IMR-90 (cell line): ENCODE results near the gene APEX1.

ENCODE experiments used
- CEBPB ChIP-seq: IDR thresholded peaks from 2 replicates; pipeline ENCODE4 v1.6.1; 2012; ENCODE audit warnings: low read depth, low read length, improper control_type of control experiment
- MAFK ChIP-seq: IDR thresholded peaks from 2 replicates; pipeline ENCODE4 v1.6.1; 2012; ENCODE audit warnings: low read depth, low read length, improper control_type of control experiment
- MAZ ChIP-seq: IDR thresholded peaks from 2 replicates; pipeline ENCODE4 v1.6.1; 2012; ENCODE audit warnings: low read depth, mild to moderate bottlenecking, low read length, improper control_type of control experiment, moderate library complexity, borderline replicate concordance
- MXI1 ChIP-seq: IDR thresholded peaks from 2 replicates; pipeline ENCODE4 v1.6.1; 2012; ENCODE audit warnings: low read depth, mild to moderate bottlenecking, low read length, moderate library complexity, borderline replicate concordance
- NFE2L2 ChIP-seq: fragments of 150-350 bp; IDR thresholded peaks from 2 replicates; pipeline ENCODE4 v1.6.1; 2016; ENCODE audit warnings: low read depth, mild to moderate bottlenecking, low read length
- POLR2A ChIP-seq: IDR thresholded peaks from 2 replicates; pipeline ENCODE4 v1.6.1; 2012; ENCODE audit warnings: mild to moderate bottlenecking, low read depth, low read length
- RAD21 ChIP-seq: IDR thresholded peaks from 2 replicates; pipeline ENCODE4 v1.6.1; 2012; ENCODE audit warnings: low read length, improper control_type of control experiment
- RCOR1 ChIP-seq: IDR thresholded peaks from 2 replicates; pipeline ENCODE4 v1.6.1; 2012; ENCODE audit warnings: mild to moderate bottlenecking, low read length, improper control_type of control experiment; ENCODE audit not compliant: insufficient replicate concordance
- RFX5 ChIP-seq: IDR thresholded peaks from 2 replicates; pipeline ENCODE4 v1.8.0; 2012; ENCODE audit warnings: low read depth, mild to moderate bottlenecking, low read length, moderate library complexity
- SMC3 ChIP-seq: fragments of 150-350 bp; IDR thresholded peaks from 2 replicates; pipeline ENCODE4 v1.6.1; 2016; ENCODE audit warnings: low read depth, mild to moderate bottlenecking, antibody characterized with exemption, low read length, moderate library complexity
- TF ChIP-seq, protein P1 (sequence below): conservative IDR thresholded peaks from 2 replicates; pipeline ENCODE4 v1.5.1; 2012; ENCODE audit warnings: mild to moderate bottlenecking, low read depth, low read length, improper control_type of control experiment
- TF ChIP-seq, protein P2 (sequence below): fragments of 150-350 bp; IDR thresholded peaks from 2 replicates; pipeline ENCODE4 v1.6.1; 2017; ENCODE audit warnings: mild to moderate bottlenecking, antibody characterized with exemption, low read length, low read depth
- TF ChIP-seq, protein P3 (sequence below): fragments of 150-350 bp; IDR thresholded peaks from 2 replicates; pipeline ENCODE4 v1.6.1; 2016; ENCODE audit warnings: low read depth, mild to moderate bottlenecking, low read length, moderate library complexity, borderline replicate concordance

DNA sequence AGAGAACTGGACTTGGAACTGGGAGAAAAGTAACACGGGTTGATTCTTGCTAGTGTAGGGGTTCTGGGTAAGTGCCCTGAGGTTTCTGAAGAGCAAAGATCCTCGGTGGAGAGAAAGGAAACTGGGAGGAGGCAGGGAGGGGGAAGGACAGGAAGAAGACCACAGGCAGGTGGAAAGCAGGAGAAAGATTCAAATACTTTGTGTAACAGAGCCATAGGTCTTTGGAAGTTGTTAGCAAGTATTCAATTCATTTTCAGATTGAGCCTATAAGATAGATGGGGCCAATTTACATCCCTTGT is 15.5 kb downstream of the APEX1 start:
- TF ChIP-seq MAZ, result no peak
- no peak for TF ChIP-seq POLR2A
- TF ChIP-seq, protein P1, sequence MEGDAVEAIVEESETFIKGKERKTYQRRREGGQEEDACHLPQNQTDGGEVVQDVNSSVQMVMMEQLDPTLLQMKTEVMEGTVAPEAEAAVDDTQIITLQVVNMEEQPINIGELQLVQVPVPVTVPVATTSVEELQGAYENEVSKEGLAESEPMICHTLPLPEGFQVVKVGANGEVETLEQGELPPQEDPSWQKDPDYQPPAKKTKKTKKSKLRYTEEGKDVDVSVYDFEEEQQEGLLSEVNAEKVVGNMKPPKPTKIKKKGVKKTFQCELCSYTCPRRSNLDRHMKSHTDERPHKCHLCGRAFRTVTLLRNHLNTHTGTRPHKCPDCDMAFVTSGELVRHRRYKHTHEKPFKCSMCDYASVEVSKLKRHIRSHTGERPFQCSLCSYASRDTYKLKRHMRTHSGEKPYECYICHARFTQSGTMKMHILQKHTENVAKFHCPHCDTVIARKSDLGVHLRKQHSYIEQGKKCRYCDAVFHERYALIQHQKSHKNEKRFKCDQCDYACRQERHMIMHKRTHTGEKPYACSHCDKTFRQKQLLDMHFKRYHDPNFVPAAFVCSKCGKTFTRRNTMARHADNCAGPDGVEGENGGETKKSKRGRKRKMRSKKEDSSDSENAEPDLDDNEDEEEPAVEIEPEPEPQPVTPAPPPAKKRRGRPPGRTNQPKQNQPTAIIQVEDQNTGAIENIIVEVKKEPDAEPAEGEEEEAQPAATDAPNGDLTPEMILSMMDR, result no peak
- TF ChIP-seq SMC3, result no peak
- no peak for TF ChIP-seq RFX5
- TF ChIP-seq MXI1, result no peak
- no peak for TF ChIP-seq CEBPB
- no peak for TF ChIP-seq RAD21
- TF ChIP-seq RCOR1, result no peak
- TF ChIP-seq, protein P2, sequence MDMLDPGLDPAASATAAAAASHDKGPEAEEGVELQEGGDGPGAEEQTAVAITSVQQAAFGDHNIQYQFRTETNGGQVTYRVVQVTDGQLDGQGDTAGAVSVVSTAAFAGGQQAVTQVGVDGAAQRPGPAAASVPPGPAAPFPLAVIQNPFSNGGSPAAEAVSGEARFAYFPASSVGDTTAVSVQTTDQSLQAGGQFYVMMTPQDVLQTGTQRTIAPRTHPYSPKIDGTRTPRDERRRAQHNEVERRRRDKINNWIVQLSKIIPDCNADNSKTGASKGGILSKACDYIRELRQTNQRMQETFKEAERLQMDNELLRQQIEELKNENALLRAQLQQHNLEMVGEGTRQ, result no peak
- no peak for TF ChIP-seq NFE2L2
- TF ChIP-seq MAFK, result no peak
- TF ChIP-seq, protein P3, sequence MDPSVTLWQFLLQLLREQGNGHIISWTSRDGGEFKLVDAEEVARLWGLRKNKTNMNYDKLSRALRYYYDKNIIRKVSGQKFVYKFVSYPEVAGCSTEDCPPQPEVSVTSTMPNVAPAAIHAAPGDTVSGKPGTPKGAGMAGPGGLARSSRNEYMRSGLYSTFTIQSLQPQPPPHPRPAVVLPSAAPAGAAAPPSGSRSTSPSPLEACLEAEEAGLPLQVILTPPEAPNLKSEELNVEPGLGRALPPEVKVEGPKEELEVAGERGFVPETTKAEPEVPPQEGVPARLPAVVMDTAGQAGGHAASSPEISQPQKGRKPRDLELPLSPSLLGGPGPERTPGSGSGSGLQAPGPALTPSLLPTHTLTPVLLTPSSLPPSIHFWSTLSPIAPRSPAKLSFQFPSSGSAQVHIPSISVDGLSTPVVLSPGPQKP, result no peak
